Measurements from ENCODE around the gene HIC2.
"Not testable (repeated sequence)": the region's sequence is repeated elsewhere in the genome, so short reads cannot be mapped to it uniquely, and the experiment has no call there.

Gene HIC2

DNA sequence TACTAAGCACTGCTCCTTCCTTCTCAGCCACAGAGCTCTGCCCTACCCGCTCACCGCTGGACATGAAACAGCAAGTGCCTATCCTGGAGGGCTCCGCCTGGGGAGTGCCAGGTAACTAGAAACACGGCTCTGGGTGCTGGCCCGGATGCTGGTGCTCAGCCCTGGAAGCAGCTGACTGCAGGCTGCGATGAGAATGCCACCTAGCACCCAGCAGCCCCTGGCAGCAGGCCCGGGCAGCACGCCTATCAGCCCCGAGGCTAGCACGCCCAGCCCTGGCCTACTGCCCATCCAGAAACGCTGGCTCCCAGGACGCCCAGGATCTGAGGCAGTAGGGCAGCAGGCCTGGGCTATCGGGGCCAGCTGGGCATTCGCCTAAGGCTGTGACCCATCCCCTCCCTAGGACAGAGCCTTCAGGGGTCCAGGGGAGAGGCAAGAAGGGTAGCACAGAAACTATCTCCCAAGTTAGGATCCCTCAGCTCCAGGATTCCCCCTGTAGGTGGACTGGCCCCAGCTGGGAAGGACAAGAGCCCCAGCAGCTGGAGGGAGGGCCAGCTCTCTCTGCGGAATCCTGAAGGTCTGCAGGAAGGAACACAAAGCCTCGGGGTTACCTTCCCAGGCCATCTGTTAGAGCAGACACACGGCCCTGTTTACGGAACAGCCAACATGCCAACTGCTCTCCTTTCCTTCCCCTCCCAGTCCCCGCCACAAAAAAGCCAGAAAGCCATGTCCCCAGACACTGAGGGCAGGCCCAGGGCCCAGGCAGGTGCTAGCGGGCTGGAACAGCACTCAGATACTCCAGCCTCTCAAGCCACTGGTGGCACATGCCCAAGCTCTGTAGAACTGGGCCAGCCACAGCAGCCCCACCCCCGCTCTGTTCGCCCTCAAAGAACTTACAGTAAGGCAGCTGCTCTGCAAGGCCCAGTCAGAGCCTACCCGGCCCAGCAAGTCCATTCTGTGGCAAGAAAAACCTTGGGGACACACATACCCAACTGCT, 76.9 kb downstream of the HIC2 start:
- not testable (repeated sequence) for H3K4me3 ChIP-seq (ENCODE audit: low read depth, low read length); DNase-seq (ENCODE audit: low read depth)

DNA sequence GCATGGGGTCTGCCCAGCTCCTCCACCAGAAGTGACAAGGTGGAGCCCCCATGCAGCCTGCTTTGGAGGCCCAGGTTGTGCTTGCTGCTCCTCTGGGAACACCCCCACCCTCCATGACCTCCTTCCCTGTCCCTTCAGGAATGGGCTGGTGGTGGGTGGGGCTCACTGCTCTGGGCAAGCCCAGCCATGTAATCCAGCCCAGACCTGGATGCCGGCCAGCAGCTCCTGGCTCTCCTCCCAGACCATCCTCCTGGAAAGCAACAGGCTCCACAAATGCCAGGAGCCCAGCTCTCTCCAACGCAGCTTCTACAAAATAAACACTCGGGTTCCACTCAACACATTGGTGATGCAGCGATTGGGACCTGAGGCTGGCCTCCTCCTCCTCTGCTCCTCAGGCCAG, 80.8 kb downstream of the HIC2 start:
- H3K4me3 ChIP-seq (ENCODE audit: low read depth, low read length): not testable (repeated sequence)

DNA sequence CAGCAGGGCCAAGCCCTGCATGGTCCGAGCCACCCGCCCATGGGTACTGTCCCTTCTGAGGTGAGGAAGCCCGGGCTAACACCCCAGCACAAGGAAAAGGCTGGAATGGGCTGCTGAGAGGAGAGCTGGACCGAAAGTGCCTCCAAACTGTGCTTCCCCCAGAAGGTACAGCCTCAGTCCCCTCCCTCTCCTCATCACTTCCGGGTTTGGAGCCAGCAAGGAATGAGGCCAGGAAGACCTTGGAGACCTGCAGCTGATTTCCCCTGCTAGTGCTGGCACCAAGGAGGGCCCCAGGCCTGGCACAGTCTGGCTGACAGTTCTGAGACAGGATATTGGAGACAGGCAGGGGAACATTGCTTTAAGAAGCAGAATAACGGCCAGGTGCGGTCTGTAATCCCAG, 81.3 kb downstream of the HIC2 start:
- DNase-seq (ENCODE audit: low read depth): not testable (repeated sequence)

More for the DNA sequence above, 80.8 kb downstream of the HIC2 start:
- DNase-seq (ENCODE audit: low read depth): not testable (repeated sequence)

DNA sequence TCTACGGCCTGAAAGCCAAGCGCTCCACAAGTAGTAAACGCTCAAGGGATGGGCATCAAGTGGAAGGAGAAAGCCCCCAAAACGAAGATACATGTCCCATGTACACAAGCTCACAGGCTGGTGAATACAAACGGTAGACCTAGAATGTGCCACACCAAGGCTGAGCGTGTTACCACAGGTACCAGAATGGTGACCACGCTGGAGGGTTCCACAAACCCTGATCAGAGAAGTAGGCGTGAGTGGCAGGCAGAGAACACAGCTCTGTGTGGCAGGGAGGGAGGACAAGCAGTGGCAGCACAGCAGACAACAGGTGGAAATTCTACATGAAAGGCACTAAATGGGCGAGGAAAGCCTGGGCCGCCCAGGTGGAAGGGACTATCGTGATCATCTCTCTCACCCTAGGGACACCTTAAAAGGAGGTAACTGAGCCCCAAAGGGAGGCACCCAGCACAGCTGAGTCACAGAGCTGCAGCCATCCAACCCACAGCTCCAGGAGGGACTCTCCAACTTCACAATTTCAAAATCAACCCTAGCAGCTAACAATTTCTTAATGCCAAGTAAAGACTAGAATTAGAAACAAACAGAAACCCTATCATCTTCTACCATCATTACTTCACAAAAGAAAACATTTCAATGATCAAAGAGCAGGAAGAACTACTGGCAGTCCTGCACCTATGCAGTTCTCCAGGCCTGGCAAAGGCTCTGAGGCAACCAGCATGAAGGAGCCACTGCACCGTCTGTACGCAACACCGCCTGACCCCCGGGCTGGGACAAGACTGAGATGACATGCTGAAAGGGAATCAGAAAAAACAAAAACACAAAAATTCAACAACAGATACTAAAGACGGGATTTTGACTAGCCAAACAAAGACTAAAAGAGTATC, 82.7 kb downstream of the HIC2 start:
- H3K4me3 ChIP-seq (ENCODE audit: low read depth, low read length); DNase-seq (ENCODE audit: low read depth): not testable (repeated sequence)

More for the DNA sequence above, 81.3 kb downstream of the HIC2 start:
- not testable (repeated sequence) for H3K4me3 ChIP-seq (ENCODE audit: low read depth, low read length)
